Muscle layer of duodenum (tissue), 2 donors: ENCODE results near the gene PRRG1.
"Not testable (repeated sequence)": the region's sequence is repeated elsewhere in the genome, so short reads cannot be mapped to it uniquely, and the experiment has no call there.

Experiments
- H3K27ac ChIP-seq: one replicate; pipeline ENCODE4 v1.7.0; 2013; ENCODE audit warnings: mild to moderate bottlenecking, low read length
- H3K27me3 ChIP-seq: one replicate; pipeline ENCODE4 v1.7.0; 2013; ENCODE audit warnings: low read depth, mild to moderate bottlenecking, control low read depth, low read length
- H3K36me3 ChIP-seq, 2 donors: one replicate each; pipeline ENCODE4 v1.7.0; 2013; ENCODE audit warnings: low read length in 2 of 2, control low read depth in 1 of 2, mild to moderate bottlenecking in 1 of 2; ENCODE audit not compliant: insufficient read depth in 2 of 2, control insufficient read depth in 1 of 2
- H3K4me1 ChIP-seq, 2 donors: one replicate each; pipeline ENCODE4 v1.7.0; 2013; ENCODE audit warnings: low read length in 2 of 2, mild to moderate bottlenecking in 2 of 2, control low read depth in 1 of 2, moderate library complexity in 1 of 2; ENCODE audit not compliant: insufficient read depth in 2 of 2, control insufficient read depth in 1 of 2
- H3K4me3 ChIP-seq, 2 donors: one replicate each; pipeline ENCODE4 v1.7.0; 2013; ENCODE audit warnings: low read length in 2 of 2, low read depth in 1 of 2, mild to moderate bottlenecking in 1 of 2
- H3K9me3 ChIP-seq, 2 donors: one replicate each; pipeline ENCODE4 v1.7.0; 2013; ENCODE audit warnings: low read length in 2 of 2, control low read depth in 1 of 2, mild to moderate bottlenecking in 1 of 2; ENCODE audit not compliant: control insufficient read depth in 1 of 2
- donor health status: healthy.

Gene PRRG1

DNA sequence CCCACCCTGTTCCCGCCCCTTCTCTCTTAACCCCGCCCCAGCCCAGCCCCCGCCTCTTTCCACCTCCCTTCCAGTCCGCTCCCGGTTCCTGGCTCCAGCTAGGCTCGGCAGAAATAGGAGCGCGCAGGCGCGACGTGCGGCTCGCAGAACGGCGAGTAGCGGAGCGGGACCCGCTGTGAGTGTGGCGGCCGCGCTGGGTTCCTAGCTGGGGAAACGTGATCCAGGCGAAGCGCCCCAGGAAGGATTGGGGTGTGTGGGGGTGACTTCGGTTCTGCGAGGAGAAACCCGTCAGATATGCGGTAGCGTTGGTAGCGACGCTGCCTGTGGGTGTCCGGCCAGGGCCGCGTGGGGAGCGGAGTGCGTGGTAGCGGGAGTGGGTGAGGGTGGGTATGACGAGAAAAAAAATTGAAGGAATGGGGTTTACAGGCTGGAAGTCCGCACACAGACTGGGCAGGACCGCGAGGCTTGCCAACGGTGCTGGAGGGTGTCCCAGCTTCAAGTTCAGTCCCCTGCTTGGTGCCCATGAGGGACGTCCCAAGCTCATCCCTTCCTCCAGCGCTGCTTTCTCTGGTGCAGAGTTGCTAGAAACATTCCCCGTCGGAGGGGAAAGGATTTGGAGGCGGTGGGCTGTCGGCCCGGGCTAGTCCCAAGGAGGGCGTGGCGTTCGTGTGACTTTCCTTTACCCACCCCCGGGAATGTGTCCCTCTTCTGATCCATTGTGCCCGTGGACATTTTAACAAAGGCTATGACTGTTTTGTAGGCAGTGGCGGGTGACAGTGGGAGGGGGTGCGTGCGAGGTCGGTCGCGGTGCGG, at the start of gene PRRG1:
PRRG1 (plus strand) TSS at position 144 of the 813 bp plus-strand sequence. CDS start 56,886 bp downstream, outside the sequence.
- peak within 1 kb of the TSS; percentile 62 for H3K27ac ChIP-seq
- peak within 1 kb of the TSS; percentile 72 to 74 for H3K4me3 ChIP-seq
- H3K27me3 ChIP-seq: no peaks in the 10 kb centered on the region
- no peaks in the 10 kb centered on the region for H3K9me3 ChIP-seq
- H3K4me1 ChIP-seq: no peaks in the 10 kb centered on the region
- peaks cover 0 to 3% of the 10 kb centered on the region in 2 donors for H3K36me3 ChIP-seq

DNA sequence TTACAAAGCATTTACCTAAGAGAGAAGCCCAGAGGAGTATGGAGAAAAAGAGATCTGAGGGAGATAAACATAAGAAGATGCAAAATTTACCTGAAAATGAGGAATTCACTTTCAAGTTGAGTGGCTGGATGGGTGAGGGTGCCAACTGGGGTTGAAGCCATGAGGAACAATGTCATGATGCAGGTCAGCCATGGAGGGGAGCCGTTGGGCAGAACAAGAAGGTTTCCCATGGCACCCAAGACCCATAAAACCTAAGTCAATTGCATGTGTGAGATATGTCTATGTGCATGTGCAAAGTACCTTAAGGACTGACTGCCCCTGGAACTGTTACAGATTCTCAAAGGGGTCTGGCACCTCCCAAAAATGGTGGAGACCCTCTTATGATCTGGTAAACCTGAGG, 46.6 kb upstream of the PRRG1 start:
- Histone ChIP-seq H3K27me3 (no peaks in the 10 kb centered on the region), H3K27ac (no peak overlapping the region), H3K4me3 (no peak overlapping the region), H3K9me3 (no peaks in the 10 kb centered on the region), H3K36me3 (no peaks in the 10 kb centered on the region), H3K4me1 (no peaks in the 10 kb centered on the region)

DNA sequence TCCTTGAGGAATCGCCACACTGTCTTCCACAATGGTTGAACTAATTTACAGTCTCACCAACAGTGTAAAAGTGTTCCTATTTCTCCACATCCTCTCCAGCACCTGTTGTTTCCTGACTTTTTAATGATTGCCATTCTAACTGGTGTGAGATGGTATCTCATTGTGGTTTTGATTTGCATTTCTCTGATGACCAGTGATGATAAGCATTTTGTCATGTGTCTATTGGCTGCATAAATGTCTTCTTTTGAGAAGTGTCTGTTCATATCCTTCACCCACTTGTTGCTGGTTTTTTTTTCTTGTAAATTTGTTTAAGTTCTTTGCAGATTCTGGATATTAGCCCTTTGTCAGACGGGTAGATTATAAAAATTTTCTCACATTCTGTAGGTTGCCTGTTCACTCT, 43.9 kb upstream of the PRRG1 start:
- not testable (repeated sequence) for H3K27ac ChIP-seq, H3K36me3 ChIP-seq, H3K9me3 ChIP-seq, H3K4me3 ChIP-seq, H3K27me3 ChIP-seq, H3K4me1 ChIP-seq

DNA sequence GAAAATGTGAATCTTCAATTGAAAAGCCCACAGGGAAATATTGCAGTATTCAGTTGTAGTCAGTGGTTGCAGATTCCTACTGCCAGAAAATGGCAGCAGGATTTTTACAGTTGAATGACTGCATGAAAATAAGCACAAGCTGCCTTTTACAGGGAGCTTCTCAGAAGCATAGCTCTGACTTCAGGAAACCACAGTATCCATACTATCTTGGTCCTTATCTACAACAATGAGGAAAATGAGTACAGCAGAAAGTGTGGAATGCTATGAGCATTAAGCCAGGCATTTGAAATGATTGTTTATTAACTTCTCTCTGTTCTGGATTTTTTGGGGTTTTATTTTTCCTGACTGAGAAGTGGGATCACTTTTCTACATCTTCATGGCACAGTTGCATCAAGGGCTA, 34.6 kb upstream of the PRRG1 start:
- H3K27ac ChIP-seq: no peak overlapping the region
- no peaks in the 10 kb centered on the region for H3K27me3 ChIP-seq
- no peaks in the 10 kb centered on the region for H3K36me3 ChIP-seq
- no peak overlapping the region for H3K4me3 ChIP-seq
- no peaks in the 10 kb centered on the region for H3K9me3 ChIP-seq
- H3K4me1 ChIP-seq: no peaks in the 10 kb centered on the region

DNA sequence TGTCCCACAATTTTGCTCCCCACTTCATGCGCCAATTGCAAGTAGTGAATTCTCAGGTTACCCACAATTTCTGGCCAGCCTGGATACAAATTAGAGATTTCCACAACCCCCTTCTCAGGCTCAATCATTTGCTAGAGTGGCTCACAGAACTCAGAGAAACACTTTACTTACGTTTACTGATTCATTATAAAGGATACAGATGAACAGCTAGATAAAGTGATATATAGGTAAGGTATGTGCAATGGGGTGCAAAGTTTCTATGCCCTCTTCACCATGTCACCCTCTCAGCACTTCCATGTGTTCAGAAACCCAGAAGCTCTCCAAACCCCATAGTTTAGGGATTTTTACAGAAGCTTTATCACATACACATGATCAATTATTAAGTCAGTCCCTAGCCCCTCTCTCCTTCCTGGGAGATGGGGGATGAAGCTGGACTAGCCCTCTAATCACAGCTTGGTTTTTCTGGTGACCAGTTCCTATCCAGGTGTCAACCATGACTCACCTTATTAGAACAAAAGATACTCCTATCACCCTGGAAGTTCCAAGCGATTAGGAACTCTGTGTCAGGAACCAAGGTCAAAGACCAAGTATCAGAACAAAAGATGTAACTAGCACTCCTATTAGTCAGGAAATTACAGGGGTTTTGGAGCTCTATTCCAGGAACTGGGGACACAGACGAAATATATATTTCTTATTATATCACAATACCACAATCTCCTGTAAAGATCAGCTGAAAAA, 33.5 kb upstream of the PRRG1 start:
- no peak overlapping the region for H3K4me3 ChIP-seq
- no peaks in the 10 kb centered on the region for H3K27me3 ChIP-seq
- no peaks in the 10 kb centered on the region for H3K36me3 ChIP-seq
- H3K4me1 ChIP-seq: no peaks in the 10 kb centered on the region
- no peaks in the 10 kb centered on the region for H3K9me3 ChIP-seq
- no peak overlapping the region for H3K27ac ChIP-seq

DNA sequence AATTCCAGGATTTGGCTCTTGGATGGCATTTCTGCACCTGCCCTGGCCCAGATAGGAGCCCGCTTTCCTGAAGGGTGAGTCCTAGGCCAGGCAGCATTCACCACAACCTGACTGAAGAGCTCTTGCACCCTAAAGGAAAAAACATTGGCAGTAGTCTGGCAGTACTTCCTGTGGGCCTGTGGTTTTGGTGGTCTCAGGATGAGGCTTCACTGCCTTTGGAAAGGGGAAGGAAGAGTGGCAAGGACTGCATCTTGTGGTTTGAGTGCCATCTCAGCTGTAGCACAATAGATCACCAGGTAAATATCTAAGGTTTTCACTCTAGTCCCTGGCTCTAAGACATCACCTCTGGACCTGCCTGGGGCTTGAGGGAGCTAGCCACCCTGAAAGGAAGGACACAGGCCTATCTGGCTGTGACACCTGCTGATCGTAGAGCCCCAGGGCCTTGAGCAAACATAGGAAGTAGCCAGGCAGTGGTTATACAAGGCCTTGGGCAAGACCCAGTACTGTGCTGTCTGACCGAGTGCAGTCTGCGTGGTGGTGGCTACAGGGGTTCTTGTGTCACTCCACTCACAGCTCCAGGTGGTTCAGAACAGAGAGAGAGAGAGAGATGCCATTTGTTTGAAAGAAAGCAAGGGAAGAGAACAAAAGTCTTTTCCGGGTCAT, 28.5 kb upstream of the PRRG1 start:
- no peaks in the 10 kb centered on the region for H3K4me1 ChIP-seq
- H3K4me3 ChIP-seq: no peak overlapping the region
- no peaks in the 10 kb centered on the region for H3K9me3 ChIP-seq
- H3K36me3 ChIP-seq: no peaks in the 10 kb centered on the region
- H3K27me3 ChIP-seq: no peaks in the 10 kb centered on the region
- H3K27ac ChIP-seq: no peak overlapping the region

DNA sequence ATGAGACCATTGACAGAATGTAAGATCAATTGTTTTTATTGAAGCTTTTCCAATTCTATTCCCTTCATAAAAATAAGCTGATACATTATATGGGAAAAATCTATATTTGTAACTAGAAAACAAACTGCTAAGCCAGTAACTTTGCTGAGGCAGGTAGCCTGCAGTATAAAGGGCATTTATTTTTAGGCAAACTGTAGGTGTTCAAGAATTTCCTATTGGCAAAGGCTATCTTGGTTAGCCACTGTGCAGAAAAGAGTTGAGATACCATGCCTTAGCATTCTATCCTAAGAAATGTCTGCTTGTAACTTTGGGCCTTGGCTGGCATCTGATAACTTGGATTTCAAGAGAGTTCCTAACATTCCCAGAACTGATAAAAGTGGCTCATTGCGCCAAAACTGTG, 18.5 kb upstream of the PRRG1 start:
- no peaks in the 10 kb centered on the region for H3K27me3 ChIP-seq
- no peaks in the 10 kb centered on the region for H3K9me3 ChIP-seq
- H3K4me1 ChIP-seq: no peaks in the 10 kb centered on the region
- no peak overlapping the region for H3K27ac ChIP-seq
- H3K4me3 ChIP-seq: no peak overlapping the region
- no peaks in the 10 kb centered on the region for H3K36me3 ChIP-seq

DNA sequence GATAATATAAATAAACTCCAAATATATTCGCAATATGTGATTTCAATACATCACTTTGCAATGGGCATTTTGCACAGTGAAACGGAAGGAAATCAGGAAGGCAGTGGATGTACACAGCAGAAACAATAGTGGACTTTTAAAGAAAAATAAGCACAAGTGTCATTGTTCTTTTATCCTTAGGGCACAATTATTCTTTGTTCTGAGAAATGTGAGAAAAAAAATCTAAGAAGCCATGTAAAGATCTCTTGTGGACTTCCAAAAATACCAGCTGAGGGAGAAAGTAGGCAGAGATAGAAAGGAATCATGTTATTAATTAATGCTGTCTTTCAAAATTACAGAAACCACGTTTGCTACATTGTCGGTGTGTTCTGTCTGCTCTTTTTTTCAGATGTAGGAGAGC, 17.6 kb upstream of the PRRG1 start:
- Histone ChIP-seq H3K27ac (no peak overlapping the region), H3K4me1 (no peaks in the 10 kb centered on the region), H3K4me3 (no peak overlapping the region), H3K27me3 (no peaks in the 10 kb centered on the region), H3K36me3 (no peaks in the 10 kb centered on the region), H3K9me3 (no peaks in the 10 kb centered on the region)

DNA sequence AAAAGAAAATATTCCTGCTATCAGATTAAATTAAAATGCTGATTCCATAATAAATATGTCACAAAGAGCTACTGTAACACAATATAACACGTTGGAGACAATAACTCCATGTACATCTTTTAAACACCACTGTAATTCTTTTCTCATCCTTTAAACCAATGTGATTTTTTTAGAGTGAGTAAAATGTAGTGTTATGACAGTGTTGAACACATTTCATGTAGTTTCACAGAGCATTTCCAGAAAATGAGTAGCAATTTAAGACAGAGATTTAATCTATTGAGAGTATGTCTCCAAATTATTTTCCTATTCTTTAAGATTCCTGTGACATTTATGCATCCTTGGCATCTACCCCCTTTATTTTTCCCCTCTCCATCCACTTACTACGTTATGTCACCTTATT, 17.1 kb upstream of the PRRG1 start:
- no peaks in the 10 kb centered on the region for H3K36me3 ChIP-seq
- no peak overlapping the region for H3K4me3 ChIP-seq
- H3K9me3 ChIP-seq: no peaks in the 10 kb centered on the region
- H3K4me1 ChIP-seq: no peaks in the 10 kb centered on the region
- H3K27ac ChIP-seq: no peak overlapping the region
- H3K27me3 ChIP-seq: no peaks in the 10 kb centered on the region

DNA sequence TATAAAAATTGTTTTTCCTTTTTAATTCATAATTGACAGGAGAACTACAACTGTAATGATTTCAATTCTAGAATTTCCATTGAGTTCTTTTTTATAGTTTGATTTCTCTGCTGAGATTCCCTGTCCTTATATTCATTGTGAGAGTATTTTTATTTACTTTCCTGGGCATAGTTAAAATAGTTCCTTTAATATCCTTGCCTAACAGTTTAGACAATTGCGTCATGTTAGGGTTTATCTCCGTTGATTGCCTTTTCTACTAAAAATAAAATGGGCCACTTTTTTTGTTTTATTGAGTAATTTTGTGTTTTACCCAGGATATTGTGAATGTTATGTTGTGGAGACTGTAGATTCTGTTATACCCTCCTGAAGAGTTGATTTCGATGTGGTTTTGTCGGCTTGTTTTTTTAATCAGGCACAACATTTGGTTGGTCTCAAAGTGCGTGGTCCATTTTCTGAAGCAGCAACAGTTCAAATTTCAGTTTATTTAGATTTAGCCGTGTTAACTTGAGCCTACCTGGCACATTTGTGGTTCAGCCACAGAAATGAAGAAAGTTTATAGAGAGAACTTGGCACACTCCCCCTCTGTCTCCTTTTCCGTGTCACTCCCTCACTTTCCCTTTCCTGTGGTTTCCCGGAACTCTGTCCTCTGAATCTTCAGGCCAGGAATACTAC, 16.0 kb upstream of the PRRG1 start:
- no peak overlapping the region for H3K27ac ChIP-seq
- H3K27me3 ChIP-seq: no peaks in the 10 kb centered on the region
- no peaks in the 10 kb centered on the region for H3K36me3 ChIP-seq
- no peak overlapping the region for H3K4me3 ChIP-seq
- no peaks in the 10 kb centered on the region for H3K4me1 ChIP-seq
- no peaks in the 10 kb centered on the region for H3K9me3 ChIP-seq

DNA sequence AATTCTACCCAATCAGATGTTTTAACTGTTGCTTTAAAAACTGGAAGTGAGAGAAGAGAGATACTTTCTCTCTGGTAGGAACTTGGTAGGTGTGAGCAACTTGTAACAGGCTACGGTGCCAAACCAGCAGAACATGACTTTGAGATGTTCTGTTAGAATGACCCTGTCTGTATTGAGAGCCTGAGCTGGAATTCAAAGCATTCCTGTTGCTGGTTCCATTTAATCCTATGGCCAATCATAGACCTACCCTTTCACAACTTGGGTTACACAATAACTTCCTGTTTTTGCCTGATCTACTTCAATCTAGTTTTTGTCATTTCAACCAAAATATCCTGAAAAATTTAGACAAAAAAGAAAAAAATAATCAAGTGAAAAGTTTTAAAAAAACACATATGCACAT, 1.7 kb upstream of the PRRG1 start:
- Histone ChIP-seq H3K36me3 (peaks cover 0 to 3% of the 10 kb centered on the region in 2 donors), H3K27me3 (no peaks in the 10 kb centered on the region), H3K4me1 (no peaks in the 10 kb centered on the region), H3K4me3 (no peak overlapping the region), H3K27ac (no peak overlapping the region), H3K9me3 (no peaks in the 10 kb centered on the region)
